HepG2 (cell line): ENCODE data around the gene CAMK2D. TPM values are rescaled to one million over a fixed set of nuclear protein-coding genes. Genes with fewer than 3 reads are reported as not detected.

Experiments used
- ADNP ChIP-seq: sonication (generic); formaldehyde crosslinking; IDR thresholded peaks from 2 replicates; pipeline ENCODE4 v1.4.0; 2020; ENCODE audit warnings: missing genetic modification reagents
- AHDC1 ChIP-seq: sonication (generic); formaldehyde crosslinking; IDR thresholded peaks from 2 replicates; pipeline ENCODE4 v1.5.1; 2020; ENCODE audit warnings: mild to moderate bottlenecking, missing genetic modification reagents, borderline replicate concordance
- ATF7-NPFF ChIP-seq: sonication (generic); formaldehyde crosslinking; IDR thresholded peaks from 2 replicates; pipeline ENCODE4 v1.8.1; 2023; ENCODE audit warnings: mild to moderate bottlenecking, low read depth, missing genetic modification reagents, moderate library complexity
- GZF1 ChIP-seq: sonication (generic); formaldehyde crosslinking; IDR thresholded peaks from 2 replicates; pipeline ENCODE4 v1.5.1; 2020; ENCODE audit warnings: mild to moderate bottlenecking, missing genetic modification reagents
- HNF1B ChIP-seq: sonication (generic); formaldehyde crosslinking; IDR thresholded peaks from 2 replicates; pipeline ENCODE4 v1.5.1; 2020; ENCODE audit warnings: mild to moderate bottlenecking, moderate library complexity, missing genetic modification reagents
- HOXD1 ChIP-seq: sonication (generic); formaldehyde crosslinking; IDR thresholded peaks from 2 replicates; pipeline ENCODE4 v1.5.0; 2020; ENCODE audit warnings: missing genetic modification reagents
- ISL2 ChIP-seq: sonication (generic); formaldehyde crosslinking; IDR thresholded peaks from 2 replicates; pipeline ENCODE4 v1.5.0; 2020; ENCODE audit warnings: missing genetic modification reagents
- KLF9 ChIP-seq: IDR thresholded peaks from 2 replicates; pipeline ENCODE4 v1.6.1; 2016; ENCODE audit warnings: low read depth
- MTF1 ChIP-seq: sonication (generic); formaldehyde crosslinking; IDR thresholded peaks from 2 replicates; pipeline ENCODE4 v1.5.0; 2020; ENCODE audit warnings: missing genetic modification reagents
- NR3C1 ChIP-seq: sonication (generic); formaldehyde crosslinking; IDR thresholded peaks from 2 replicates; pipeline ENCODE4 v1.4.0; 2020; ENCODE audit warnings: missing genetic modification reagents
- RARA ChIP-seq: IDR thresholded peaks from 2 replicates; pipeline ENCODE4 v1.6.1; 2016; ENCODE audit warnings: missing genetic modification reagents, missing compliant biosample characterization
- SAP130 ChIP-seq: IDR thresholded peaks from 2 replicates; pipeline ENCODE4 v1.6.1; 2016; ENCODE audit warnings: low read depth
- TAF15 ChIP-seq: fragments of 200-400 bp; formaldehyde crosslinking; IDR thresholded peaks from one replicate; pipeline ENCODE4 v1.6.1; 2018; ENCODE audit warnings: mild to moderate bottlenecking, low read depth, low read length; ENCODE audit not compliant: poor library complexity, severe bottlenecking
- THAP11 ChIP-seq: IDR thresholded peaks from 2 replicates; pipeline ENCODE4 v1.6.1; 2016; ENCODE audit warnings: missing biosample characterization, missing genetic modification reagents
- TSC22D2 ChIP-seq: sonication (generic); formaldehyde crosslinking; IDR thresholded peaks from 2 replicates; pipeline ENCODE4 v1.5.1; 2020; ENCODE audit warnings: missing genetic modification reagents, mild to moderate bottlenecking, borderline replicate concordance
- ZBTB44 ChIP-seq: sonication (generic); formaldehyde crosslinking; IDR thresholded peaks from 2 replicates; pipeline ENCODE4 v1.4.0; 2020; ENCODE audit warnings: missing genetic modification reagents
- ZNF383 ChIP-seq: sonication (generic); formaldehyde crosslinking; IDR thresholded peaks from 2 replicates; pipeline ENCODE4 v1.4.0; 2020; ENCODE audit warnings: missing genetic modification reagents, mild to moderate bottlenecking, borderline replicate concordance
- ZNF556 ChIP-seq: sonication (generic); formaldehyde crosslinking; IDR thresholded peaks from 2 replicates; pipeline ENCODE4 v1.4.0; 2020; ENCODE audit warnings: mild to moderate bottlenecking, missing genetic modification reagents, borderline replicate concordance
- ZNF850 ChIP-seq: sonication (generic); formaldehyde crosslinking; conservative IDR thresholded peaks from 2 replicates; pipeline ENCODE4 v1.9.0; 2021; ENCODE audit warnings: mild to moderate bottlenecking, missing genetic modification reagents
- polyA plus RNA-seq, 8 experiments: library from polyadenylated mRNA; depleted of rRNA in 3 of 8; stranded (reverse) in 7 of 8; unstranded in 1 of 8; fragments of >200 nt; fragmentation: Illumina TruSeq in 4 of 8; extraction: Trizol in 4 of 8; gene quantifications; 2 replicates each; pipeline versions ENCODE4 v1.2.1 to v1.2.3, GENCODE V29; 2011 to 2016; ENCODE audit warnings: low read depth in 4 of 8, missing spikeins in 1 of 8, mixed read lengths in 1 of 8; ENCODE audit not compliant: insufficient read depth in 1 of 8
- total RNA-seq, 5 experiments: library from RNA; depleted of rRNA; stranded (reverse); fragments of >200 nt; fragmentation: Illumina TruSeq; extraction: Trizol; gene quantifications; 2 replicates each; pipeline ENCODE4 v1.2.3, GENCODE V29; 2016; ENCODE audit warnings: low read depth in 1 of 5
- TF ChIP-seq, protein P1 (sequence below): sonication (generic); formaldehyde crosslinking; IDR thresholded peaks from 2 replicates; pipeline ENCODE4 v1.4.0; 2020; ENCODE audit warnings: missing genetic modification reagents

CAMK2D gene
- total and polyA plus RNA-seq, 2 of the 13 experiments (the other 11 are each of a cell fraction or from before 2014, with no cell fraction given) = 18.0 to 65.4 TPM

DNA sequence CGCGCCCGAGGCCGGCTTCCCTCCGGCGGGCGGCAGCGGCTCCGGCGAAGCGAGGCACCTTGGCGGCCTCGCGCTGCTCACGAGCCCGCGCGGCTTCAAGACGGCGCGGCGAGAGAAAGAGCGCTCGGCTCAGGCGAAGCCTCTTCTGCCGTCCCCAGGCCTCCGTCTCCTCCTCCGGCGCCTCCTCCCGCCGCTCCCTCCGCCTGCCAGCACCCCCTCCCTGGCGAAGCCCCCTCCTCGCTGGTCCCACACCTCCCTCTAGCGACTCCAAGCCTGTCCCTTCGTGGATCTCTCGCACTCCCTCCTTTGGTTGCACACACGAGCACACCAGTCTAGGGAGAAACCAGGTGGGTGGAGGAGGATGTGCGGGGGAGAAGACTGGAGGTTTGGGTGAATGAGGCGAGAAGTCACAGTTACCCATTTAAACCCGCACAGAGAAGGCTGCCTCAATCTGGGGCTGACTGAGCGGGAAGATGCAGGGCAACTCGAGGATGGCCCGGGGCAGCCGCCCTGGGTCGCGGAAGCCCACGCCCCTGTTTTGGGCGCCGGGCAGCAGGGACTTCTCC, at the start of gene CAMK2D (continued):
- TF ChIP-seq AHDC1 (CRISPR knock-in tag) (peak; percentile 4; the same call in 1 of the 2 replicates), RARA (CRISPR knock-in tag) (no peak), TSC22D2 (CRISPR knock-in tag) (no peak), TAF15 (no peak), ZBTB44 (no peak), ISL2 (0 out of 2 replicates have a peak, but pooled peaks have one; percentile 6), THAP11 (CRISPR knock-in tag) (peak; percentile 13; the same call in 1 of the 2 replicates), ZNF850 (CRISPR knock-in tag) (no peak), GZF1 (CRISPR knock-in tag) (peak; percentile 43; the same call in 1 of the 2 replicates), ZNF383 (CRISPR knock-in tag) (no peak; the same call in 1 of the 2 replicates), ADNP (no peak), SAP130 (CRISPR knock-in tag) (peak; percentile 82), HNF1B (CRISPR knock-in tag) (peak; percentile 89), KLF9 (CRISPR knock-in tag) (no peak), ZNF556 (no peak; the same call in 1 of the 2 replicates), MTF1 (CRISPR knock-in tag) (no peak), HOXD1 (CRISPR knock-in tag) (peak; percentile 25; the same call in 1 of the 2 replicates), NR3C1 (CRISPR knock-in tag) (no peak), ATF7-NPFF (peak; percentile 43; the same call in 1 of the 2 replicates)
- TF ChIP-seq, protein P1, sequence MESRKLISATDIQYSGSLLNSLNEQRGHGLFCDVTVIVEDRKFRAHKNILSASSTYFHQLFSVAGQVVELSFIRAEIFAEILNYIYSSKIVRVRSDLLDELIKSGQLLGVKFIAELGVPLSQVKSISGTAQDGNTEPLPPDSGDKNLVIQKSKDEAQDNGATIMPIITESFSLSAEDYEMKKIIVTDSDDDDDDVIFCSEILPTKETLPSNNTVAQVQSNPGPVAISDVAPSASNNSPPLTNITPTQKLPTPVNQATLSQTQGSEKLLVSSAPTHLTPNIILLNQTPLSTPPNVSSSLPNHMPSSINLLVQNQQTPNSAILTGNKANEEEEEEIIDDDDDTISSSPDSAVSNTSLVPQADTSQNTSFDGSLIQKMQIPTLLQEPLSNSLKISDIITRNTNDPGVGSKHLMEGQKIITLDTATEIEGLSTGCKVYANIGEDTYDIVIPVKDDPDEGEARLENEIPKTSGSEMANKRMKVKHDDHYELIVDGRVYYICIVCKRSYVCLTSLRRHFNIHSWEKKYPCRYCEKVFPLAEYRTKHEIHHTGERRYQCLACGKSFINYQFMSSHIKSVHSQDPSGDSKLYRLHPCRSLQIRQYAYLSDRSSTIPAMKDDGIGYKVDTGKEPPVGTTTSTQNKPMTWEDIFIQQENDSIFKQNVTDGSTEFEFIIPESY (CRISPR knock-in tag) = peak; percentile 45; the same call in 1 of the 2 replicates
